GM15510 (cell line): ENCODE results near the gene ALB.

Experiments used
- POLR2A ChIP-seq: IDR thresholded peaks from 3 replicates; pipeline ENCODE4 v1.6.1; 2011; ENCODE audit warnings: borderline replicate concordance; ENCODE audit not compliant: insufficient read length; ENCODE audit errors: extremely low read depth

ALB gene

GRCh38 chr4:73436674-73437557 is 32.8 kb downstream of the ALB start:
- no peak for TF ChIP-seq POLR2A

DNA sequence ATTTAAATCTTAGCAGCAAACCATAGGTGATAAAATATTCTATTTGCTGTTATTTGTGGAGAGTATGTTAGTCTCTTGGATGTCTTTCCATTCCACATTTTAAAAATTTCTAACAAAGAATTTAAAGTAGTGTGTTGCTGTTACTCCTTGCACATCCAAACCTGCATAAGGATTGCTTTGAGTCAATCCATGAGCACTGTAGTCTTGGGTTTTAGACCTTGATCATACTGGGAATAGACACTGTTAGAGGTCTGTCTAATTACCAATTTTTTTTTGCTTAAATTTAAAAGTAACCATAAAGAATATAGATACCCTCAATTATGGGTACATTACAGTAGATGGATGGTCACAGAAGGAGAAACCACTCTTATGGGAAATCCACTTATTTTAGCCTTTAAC is 33.5 kb downstream of the ALB start:
- no peak for TF ChIP-seq POLR2A

GRCh38 chr4:73438048-73438447 is 34.0 kb downstream of the ALB start:
- no peak for TF ChIP-seq POLR2A

DNA sequence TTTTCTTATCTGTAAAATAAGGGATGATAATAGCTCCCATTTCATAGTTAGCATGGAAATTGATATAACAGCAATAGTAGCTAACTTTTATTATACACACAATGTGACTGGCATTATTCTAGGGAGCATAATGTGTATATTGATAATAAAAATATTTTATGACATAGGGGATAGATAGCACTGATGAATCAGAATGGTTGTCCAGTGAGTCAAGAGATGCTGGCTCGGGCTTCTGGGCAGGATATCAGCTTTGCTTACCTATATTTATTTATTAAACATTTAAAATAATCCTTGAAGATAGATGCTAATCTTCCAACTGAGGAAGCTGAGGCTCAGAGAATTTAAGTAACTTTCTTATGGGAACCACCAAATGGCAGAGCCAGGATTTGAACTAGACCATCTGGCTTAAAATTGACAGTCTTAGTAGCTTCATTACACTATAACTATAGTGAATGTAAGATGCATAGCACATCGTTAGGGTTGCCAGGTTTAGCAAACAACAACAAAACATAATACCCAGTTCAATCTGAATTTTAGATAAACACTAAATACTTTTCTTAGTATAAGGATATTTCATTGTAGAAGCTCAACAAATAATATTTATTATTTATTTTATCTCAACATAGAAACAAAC is 34.6 kb downstream of the ALB start:
- TF ChIP-seq POLR2A = no peak

- no peak for TF ChIP-seq POLR2A
Measured at GRCh38 chr4:73439445-73439844, 35.4 kb downstream of the ALB start.

DNA sequence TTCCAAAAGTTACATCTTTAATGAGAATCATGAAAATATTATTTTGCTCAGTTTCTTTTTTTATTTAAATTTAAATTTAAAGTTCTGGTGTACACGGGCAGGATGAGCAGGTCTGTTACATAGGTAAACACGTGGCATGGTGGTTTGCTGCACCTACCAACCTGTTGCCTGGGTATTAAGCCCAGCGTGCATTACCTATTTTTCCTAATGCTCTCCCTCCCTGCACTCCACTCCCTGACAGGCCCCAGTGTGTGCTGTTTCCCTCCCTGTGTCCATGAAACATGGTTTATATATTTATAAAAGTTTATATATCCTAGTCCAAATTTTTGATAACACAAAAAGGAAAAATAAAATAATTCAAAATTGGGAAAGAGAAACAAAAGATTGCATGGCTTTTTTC is 35.9 kb downstream of the ALB start:
- TF ChIP-seq POLR2A = no peak

- TF ChIP-seq POLR2A = no peak
Measured at GRCh38 chr4:73440653-73441052, 36.6 kb downstream of the ALB start.

GRCh38 chr4:73442275-73442674 is 38.2 kb downstream of the ALB start:
- TF ChIP-seq POLR2A = no peak

DNA sequence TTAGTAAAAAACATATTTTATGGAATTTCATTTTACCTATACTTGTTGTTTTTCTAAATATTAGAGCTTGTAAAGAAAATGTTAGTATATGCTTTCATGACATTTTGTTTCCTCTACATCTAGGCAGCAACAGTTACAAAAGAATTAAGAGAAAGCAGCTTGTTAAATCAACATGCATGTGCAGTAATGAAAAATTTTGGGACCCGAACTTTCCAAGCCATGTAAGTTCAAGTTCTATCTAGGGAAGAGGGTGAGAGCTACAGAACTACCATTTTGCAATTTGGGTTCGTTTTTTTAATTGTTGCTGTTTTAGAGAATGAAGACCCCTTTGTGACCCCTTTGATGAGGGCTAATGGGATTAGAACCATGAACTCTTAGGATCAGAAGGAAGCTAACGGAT is 39.1 kb downstream of the ALB start:
- TF ChIP-seq POLR2A = no peak

- TF ChIP-seq POLR2A = no peak
Measured at GRCh38 chr4:73445383-73446335, 41.6 kb downstream of the ALB start.

DNA sequence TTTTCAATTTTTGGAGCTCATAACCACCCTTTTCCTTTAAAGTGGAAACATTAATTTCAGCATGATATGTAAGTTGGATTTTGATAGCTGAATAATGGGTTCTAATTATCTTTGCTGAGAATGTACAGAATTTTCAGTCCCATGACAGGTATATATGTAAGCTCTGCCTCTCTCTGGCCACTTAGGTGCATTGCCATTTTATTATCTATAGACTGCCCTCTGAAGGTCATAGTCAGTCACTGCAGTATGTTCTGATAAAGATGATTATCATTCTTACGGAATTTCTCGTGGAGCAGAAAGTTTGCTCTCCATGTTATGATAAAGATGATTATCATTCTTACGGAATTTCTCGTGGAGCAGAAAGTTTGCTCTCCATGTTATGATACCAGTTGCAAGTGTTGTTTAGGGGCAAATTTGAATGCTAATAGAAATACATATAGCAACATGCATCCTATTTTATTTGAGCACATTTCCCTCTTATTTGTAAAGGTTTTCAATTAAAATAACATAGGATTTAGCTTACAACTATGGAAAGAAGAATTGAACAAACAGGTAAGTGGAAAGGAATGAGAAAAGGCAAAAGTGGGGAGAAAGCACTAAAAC is 42.4 kb downstream of the ALB start:
- no peak for TF ChIP-seq POLR2A

GRCh38 chr4:73447671-73448070 is 43.6 kb downstream of the ALB start:
- TF ChIP-seq POLR2A = no peak

DNA sequence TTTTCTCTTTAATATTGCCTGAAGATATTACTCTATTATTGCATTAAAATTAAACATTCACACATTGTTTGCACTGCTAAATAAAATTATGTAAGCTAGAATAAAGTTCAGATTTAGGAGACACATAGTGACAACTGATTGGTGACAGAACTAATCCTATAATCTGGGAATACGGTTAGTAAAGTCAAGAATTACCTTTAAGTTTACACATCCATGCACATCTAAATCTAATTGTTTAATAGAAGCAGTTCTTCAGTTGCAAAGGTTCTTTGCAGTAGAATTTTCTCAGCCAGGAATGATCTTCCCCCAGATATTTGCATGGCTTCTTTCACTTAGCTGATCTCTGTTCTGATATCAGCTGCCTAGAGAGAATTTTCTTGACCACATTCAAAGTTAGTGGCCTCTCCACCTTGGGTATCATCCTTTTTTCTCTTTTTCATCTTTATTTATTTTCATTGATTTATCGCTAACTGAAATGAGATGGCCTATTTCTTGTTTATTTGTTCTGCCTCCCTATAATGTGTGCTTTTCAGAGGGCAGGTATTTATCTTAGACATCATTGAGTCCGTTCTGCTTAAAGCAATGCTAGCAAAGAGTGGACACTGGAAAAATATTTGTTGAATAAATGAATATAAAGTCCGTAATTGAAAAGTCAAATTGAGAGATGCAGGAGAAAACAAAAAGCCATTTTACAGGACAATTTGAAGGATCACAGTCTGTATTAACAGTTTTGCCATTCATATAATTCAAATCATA is 44.5 kb downstream of the ALB start:
- no peak for TF ChIP-seq POLR2A
